Lower leg skin (tissue), 4 donors: ENCODE data around the gene ZNF91. TPM values are rescaled to one million over a fixed set of nuclear protein-coding genes. Genes with fewer than 3 reads are reported as not detected.
"Not testable (repeated sequence)": the region's sequence is repeated elsewhere in the genome, so short reads cannot be mapped to it uniquely, and the experiment has no call there.

Experiments
- DNase-seq, 2 donors: peaks; one replicate each; pipeline ENCODE4 v3.0.0-alpha.2; 2019; ENCODE audit warnings: low spot score in 2 of 2
- H3K4me3 ChIP-seq: fragments of 200-600 bp; sonication (generic); 2 replicates; pipeline ENCODE4 v1.5.1; 2017; ENCODE audit warnings: mild to moderate bottlenecking, low read depth; ENCODE audit not compliant: poor library complexity, severe bottlenecking
- POLR2A ChIP-seq, 2 donors: fragments of 450-650 bp; IDR thresholded peaks; one replicate each; pipeline ENCODE4 v1.6.1; 2016 to 2017; ENCODE audit warnings: antibody characterized with exemption in 2 of 2, mild to moderate bottlenecking in 1 of 2, moderate library complexity in 1 of 2
- whole genome bisulfite sequencing, 2 donors: methylation state at CpG; one replicate each; pipeline ENCODE4 v1.1.5; 2018; 5-methylcytosine and 5-hydroxymethylcytosine counted together
- intact Hi-C: fragments of 100-400 bp; cut with DNase I; formaldehyde crosslinking; loops from one replicate; pipeline ENCODE4 v1.15.0; 2023; ENCODE audit warnings: low total_unique reads
- total RNA-seq, 4 donors: library from RNA; depleted of rRNA; stranded (reverse); fragments of >200 nt; gene quantifications; one replicate each; pipeline ENCODE4 v1.1.0, GENCODE V29; 2016
- TF ChIP-seq, protein P1 (sequence below), 3 donors: fragments of 450-650 bp; IDR thresholded peaks; one replicate each; pipeline ENCODE4 v1.5.1; 2016; ENCODE audit warnings: antibody characterized with exemption in 3 of 3, mild to moderate bottlenecking in 3 of 3, moderate library complexity in 2 of 3

The ZNF91 gene
- total RNA-seq, 4 donors from 2014 or later, result 36.7 to 82.9 (median 50.7) TPM

DNA sequence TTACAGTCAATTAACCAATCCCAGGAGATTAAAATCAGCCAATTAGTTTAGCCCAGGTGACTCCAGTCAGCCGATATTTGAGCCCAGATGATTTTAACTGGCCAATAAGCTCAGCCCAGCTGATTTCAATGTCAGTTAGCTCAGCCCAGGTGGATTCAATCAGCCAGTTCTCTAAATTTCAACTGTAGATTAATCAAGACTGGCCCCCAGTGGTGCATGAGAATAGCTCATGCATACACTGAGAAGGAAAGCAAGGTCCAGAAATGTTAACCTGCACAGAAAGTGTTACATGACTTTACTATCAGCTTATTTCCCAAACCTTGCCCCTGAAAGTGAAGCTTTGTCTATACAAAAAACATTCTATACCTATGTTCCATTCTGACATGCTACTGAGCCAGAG is 89.7 kb downstream of the ZNF91 start:
- DNase-seq, result no peak
- no peak overlapping the region for H3K4me3 ChIP-seq
- WGBS, 2 donors, result 44 to 67% methylated on average over 1 of the region's 1 CpG
- intact Hi-C loops, result no loop called here
- TF ChIP-seq, protein P1, sequence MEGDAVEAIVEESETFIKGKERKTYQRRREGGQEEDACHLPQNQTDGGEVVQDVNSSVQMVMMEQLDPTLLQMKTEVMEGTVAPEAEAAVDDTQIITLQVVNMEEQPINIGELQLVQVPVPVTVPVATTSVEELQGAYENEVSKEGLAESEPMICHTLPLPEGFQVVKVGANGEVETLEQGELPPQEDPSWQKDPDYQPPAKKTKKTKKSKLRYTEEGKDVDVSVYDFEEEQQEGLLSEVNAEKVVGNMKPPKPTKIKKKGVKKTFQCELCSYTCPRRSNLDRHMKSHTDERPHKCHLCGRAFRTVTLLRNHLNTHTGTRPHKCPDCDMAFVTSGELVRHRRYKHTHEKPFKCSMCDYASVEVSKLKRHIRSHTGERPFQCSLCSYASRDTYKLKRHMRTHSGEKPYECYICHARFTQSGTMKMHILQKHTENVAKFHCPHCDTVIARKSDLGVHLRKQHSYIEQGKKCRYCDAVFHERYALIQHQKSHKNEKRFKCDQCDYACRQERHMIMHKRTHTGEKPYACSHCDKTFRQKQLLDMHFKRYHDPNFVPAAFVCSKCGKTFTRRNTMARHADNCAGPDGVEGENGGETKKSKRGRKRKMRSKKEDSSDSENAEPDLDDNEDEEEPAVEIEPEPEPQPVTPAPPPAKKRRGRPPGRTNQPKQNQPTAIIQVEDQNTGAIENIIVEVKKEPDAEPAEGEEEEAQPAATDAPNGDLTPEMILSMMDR (IDR thresholded peaks at IDR 0.05), result no peak
- TF ChIP-seq POLR2A (IDR thresholded peaks at IDR 0.05), result no peak

DNA sequence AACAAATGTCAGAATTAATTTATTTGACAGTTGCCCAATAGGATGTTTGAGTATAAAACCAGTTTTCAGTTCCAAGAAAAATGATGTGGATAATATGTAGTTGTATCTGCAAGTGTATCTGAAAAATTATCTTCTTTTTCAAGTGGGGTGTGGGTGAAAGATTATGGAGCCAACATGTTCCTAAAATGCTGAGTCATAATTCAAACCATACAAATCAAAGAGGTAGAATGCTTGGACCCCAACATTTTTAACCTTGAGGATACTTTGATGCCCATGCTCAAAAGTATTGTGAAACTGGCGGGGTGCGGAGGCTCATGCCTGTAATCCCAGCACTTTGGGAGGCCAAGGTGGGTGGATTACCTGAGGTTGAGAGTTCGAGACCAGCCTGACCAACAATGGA is 91.0 kb downstream of the ZNF91 start:
- WGBS, 2 donors, result 81 to 94% methylated on average over 3 of the region's 3 CpGs
- DNase-seq, result no peak
- TF ChIP-seq, protein P1 (IDR thresholded peaks at IDR 0.05), result no peak
- TF ChIP-seq POLR2A (IDR thresholded peaks at IDR 0.05), result no peak
- H3K4me3 ChIP-seq, result no peak overlapping the region
- intact Hi-C loops, result no loop called here

DNA sequence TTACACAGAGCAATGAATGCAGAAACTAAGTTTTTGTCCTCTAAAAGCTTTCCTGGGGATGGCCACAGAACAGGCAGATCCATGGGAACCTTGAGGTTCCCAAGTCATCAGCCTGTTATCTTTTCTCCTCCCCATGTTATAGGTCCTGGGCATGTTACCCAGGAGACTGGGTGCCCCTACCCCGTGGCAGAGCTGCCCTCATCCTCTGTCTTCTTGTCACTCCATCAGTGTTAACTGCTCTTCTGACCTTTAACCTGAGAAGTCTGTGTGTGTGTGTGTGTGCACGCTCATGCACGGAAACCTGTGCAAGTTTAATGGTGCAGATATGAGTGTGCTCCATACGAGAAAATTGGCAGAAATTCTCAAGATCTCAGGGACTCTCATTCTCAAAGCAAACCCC is 101.1 kb downstream of the ZNF91 start:
- 74 to 80% methylated on average over 4 of the region's 4 CpGs for WGBS, 2 donors
- DNase-seq, result no peak
- intact Hi-C loops, result no loop called here
- no peak overlapping the region for H3K4me3 ChIP-seq
- TF ChIP-seq, protein P1 (IDR thresholded peaks at IDR 0.05), result no peak
- no peak for TF ChIP-seq POLR2A (IDR thresholded peaks at IDR 0.05)

DNA sequence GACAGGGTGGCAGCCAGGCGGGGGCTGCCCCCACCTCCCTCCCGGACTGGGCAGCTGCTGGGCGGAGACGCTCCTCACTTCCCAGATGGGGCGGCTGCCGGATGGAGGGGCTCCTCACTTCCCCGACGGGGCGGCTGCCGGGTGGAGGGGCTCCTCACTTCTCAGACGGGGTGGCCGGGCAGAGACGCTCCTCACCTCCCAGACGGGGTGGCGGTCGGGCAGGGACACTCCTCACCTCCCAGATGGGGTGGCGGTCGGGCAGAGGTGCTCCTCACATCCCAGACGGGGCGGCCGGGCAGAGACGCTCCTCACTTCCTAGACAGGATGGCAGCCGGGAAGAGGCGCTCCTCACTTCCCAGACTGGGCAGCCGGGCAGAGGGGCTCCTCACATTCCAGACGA is 105.3 kb downstream of the ZNF91 start:
- WGBS, 2 donors, result 95 to 96% methylated on average over 22 to 25 of the region's 26 CpGs
- DNase-seq, H3K4me3 ChIP-seq, intact Hi-C loops: not testable (repeated sequence)

Other genes with a start within 250 kb of the ZNF91 start
- 1 to 10 TPM in 3 of 4 donors, under 1 TPM in 1; 0.53 to 2.2 (median 1.4) TPM for gene ZNF724, start 145.1 kb downstream of the ZNF91 start, total RNA-seq